IMR-90 (cell line): ENCODE measurements around the gene DYRK1B. TPM values are rescaled to one million over a fixed set of nuclear protein-coding genes. Genes with fewer than 3 reads are reported as not detected.

Experiments used
- ATAC-seq: fragments of 200-7000 bp; cut with Tn5 transposase; 2 replicates; pipeline ENCODE4 v1.9.1; 2020; ENCODE audit warnings: low read depth, mild to moderate bottlenecking, moderate library complexity
- BruUV-seq: library from RNA; stranded (reverse); fragments of 400-500 nt; replicated peaks from 2 replicates; lab custom pipeline; 2021; lab: Mats Ljungman, UMichigan
- CTCF ChIA-PET: fragments of 300-600 bp; formaldehyde crosslinking; extraction: SDS; loops from one replicate; lab custom pipeline; 2021; ENCODE audit warnings: antibody characterized with exemption; lab: Yijun Ruan, JAX
- POLR2A ChIA-PET: fragments of 300-600 bp; sonication (Branson Sonifier 250); formaldehyde crosslinking; loops from one replicate; lab custom pipeline; 2022; ENCODE audit warnings: antibody characterized with exemption; ENCODE audit not compliant: unreplicated experiment; lab: Charles Lee
- DNase-seq: peaks from one replicate; pipeline ENCODE4 v3.0.0; 2013
- H2AFZ ChIP-seq: replicated peaks from 2 replicates; pipeline ENCODE3; 2013; ENCODE audit warnings: low read length, mild to moderate bottlenecking; ENCODE audit not compliant: poor library complexity
- H2AK5ac ChIP-seq: 2 replicates; pipeline ENCODE4 v1.6.1; 2013; ENCODE audit warnings: low read depth, low read length, inconsistent platforms
- H2AK9ac ChIP-seq: replicated peaks from 2 replicates; pipeline ENCODE3; 2013; ENCODE audit warnings: mild to moderate bottlenecking, low read depth, low read length, moderate library complexity; ENCODE audit not compliant: poor library complexity
- H2BK120ac ChIP-seq: 2 replicates; pipeline ENCODE4 v1.6.1; 2013; ENCODE audit warnings: low read depth, low read length, inconsistent platforms
- H2BK15ac ChIP-seq: 3 replicates; pipeline ENCODE4 v1.6.1; 2013; ENCODE audit warnings: low read depth, low read length, inconsistent platforms
- H2BK20ac ChIP-seq: 2 replicates; pipeline ENCODE4 v1.6.1; 2013; ENCODE audit warnings: low read depth, mild to moderate bottlenecking, inconsistent platforms, low read length, moderate library complexity
- H2BK5ac ChIP-seq: 2 replicates; pipeline ENCODE4 v1.6.1; 2013; ENCODE audit warnings: mild to moderate bottlenecking, low read depth, low read length, inconsistent platforms; ENCODE audit not compliant: poor library complexity, severe bottlenecking
- H3K14ac ChIP-seq: replicated peaks from 2 replicates; pipeline ENCODE4 v1.6.1; 2013; ENCODE audit warnings: low read depth, low read length, inconsistent platforms
- H3K18ac ChIP-seq: 2 replicates; pipeline ENCODE4 v1.6.1; 2013; ENCODE audit warnings: low read depth, low read length, control low read depth
- H3K23ac ChIP-seq: 2 replicates; pipeline ENCODE4 v1.6.1; 2013; ENCODE audit warnings: low read depth, low read length, inconsistent platforms
- H3K27ac ChIP-seq: 2 replicates; pipeline ENCODE4 v1.5.1; 2013; ENCODE audit warnings: mild to moderate bottlenecking, control low read depth, low read length; ENCODE audit not compliant: insufficient read depth
- H3K27me3 ChIP-seq: 2 replicates; pipeline ENCODE4 v1.6.1; 2013; ENCODE audit warnings: low read length; ENCODE audit not compliant: control insufficient read depth, insufficient read depth
- H3K36me3 ChIP-seq: 2 replicates; pipeline ENCODE4 v1.6.1; 2013; ENCODE audit warnings: low read length, mixed read lengths; ENCODE audit not compliant: control insufficient read depth, insufficient read depth
- H3K4ac ChIP-seq: 2 replicates; pipeline ENCODE4 v1.6.1; 2013; ENCODE audit warnings: low read depth, low read length, inconsistent platforms
- H3K4me1 ChIP-seq: 2 replicates; pipeline ENCODE4 v1.6.1; 2013; ENCODE audit warnings: low read length, mixed read lengths; ENCODE audit not compliant: control insufficient read depth, insufficient read depth
- H3K4me2 ChIP-seq: 2 replicates; pipeline ENCODE4 v1.6.1; 2013; ENCODE audit warnings: low read depth, mild to moderate bottlenecking, control low read depth, low read length, moderate library complexity
- H3K4me3 ChIP-seq: 2 replicates; pipeline ENCODE4 v1.5.1; 2013; ENCODE audit warnings: low read depth, mild to moderate bottlenecking, control low read depth, low read length, moderate library complexity; ENCODE audit not compliant: insufficient read depth
- H3K56ac ChIP-seq: 2 replicates; pipeline ENCODE4 v1.6.1; 2013; ENCODE audit warnings: low read length, inconsistent platforms; ENCODE audit not compliant: insufficient read depth; ENCODE audit errors: extremely low read depth
- H3K79me1 ChIP-seq, 2 experiments: 2 replicates each; pipeline ENCODE4 v1.6.1; 2013; ENCODE audit warnings: low read length in 2 of 2, inconsistent platforms in 1 of 2, low read depth in 1 of 2
- H3K9ac ChIP-seq: 2 replicates; pipeline ENCODE4 v1.6.1; 2013; ENCODE audit warnings: low read depth, low read length, control low read depth
- H3K9me1 ChIP-seq: 2 replicates; pipeline ENCODE4 v1.6.1; 2013; ENCODE audit warnings: low read length, inconsistent platforms; ENCODE audit not compliant: insufficient read depth
- H3K9me3 ChIP-seq: 2 replicates; pipeline ENCODE4 v1.6.1; 2013; ENCODE audit warnings: low read length; ENCODE audit not compliant: control insufficient read depth, insufficient read depth
- H4K20me1 ChIP-seq: 2 replicates; pipeline ENCODE4 v1.6.1; 2013; ENCODE audit warnings: low read length, inconsistent platforms; ENCODE audit not compliant: insufficient read depth
- H4K5ac ChIP-seq: 2 replicates; pipeline ENCODE4 v1.6.1; 2013; ENCODE audit warnings: mild to moderate bottlenecking, low read depth, low read length, control low read depth
- H4K8ac ChIP-seq, 2 experiments: 2 replicates each; pipeline ENCODE4 v1.6.1; 2013; ENCODE audit warnings: low read depth in 2 of 2, low read length in 2 of 2, control low read depth in 1 of 2, inconsistent platforms in 1 of 2
- H4K91ac ChIP-seq: 2 replicates; pipeline ENCODE4 v1.6.1; 2013; ENCODE audit warnings: low read depth, low read length, inconsistent platforms; ENCODE audit not compliant: insufficient read depth
- MAFK ChIP-seq: IDR thresholded peaks from 2 replicates; pipeline ENCODE4 v1.6.1; 2012; ENCODE audit warnings: low read depth, low read length, improper control_type of control experiment
- MAZ ChIP-seq: IDR thresholded peaks from 2 replicates; pipeline ENCODE4 v1.6.1; 2012; ENCODE audit warnings: low read depth, mild to moderate bottlenecking, low read length, improper control_type of control experiment, moderate library complexity, borderline replicate concordance
- NFE2L2 ChIP-seq: fragments of 150-350 bp; IDR thresholded peaks from 2 replicates; pipeline ENCODE4 v1.6.1; 2016; ENCODE audit warnings: low read depth, mild to moderate bottlenecking, low read length
- RAD21 ChIP-seq: IDR thresholded peaks from 2 replicates; pipeline ENCODE4 v1.6.1; 2012; ENCODE audit warnings: low read length, improper control_type of control experiment
- RFX5 ChIP-seq: IDR thresholded peaks from 2 replicates; pipeline ENCODE4 v1.8.0; 2012; ENCODE audit warnings: low read depth, mild to moderate bottlenecking, low read length, moderate library complexity
- SMC3 ChIP-seq: fragments of 150-350 bp; IDR thresholded peaks from 2 replicates; pipeline ENCODE4 v1.6.1; 2016; ENCODE audit warnings: low read depth, mild to moderate bottlenecking, antibody characterized with exemption, low read length, moderate library complexity
- WGBS, 2 experiments: methylation state at CpG; one replicate each; pipeline versions ENCODE4 v1.1.5 to v1.1.7; 2013; ENCODE audit warnings: missing lambda C conversion rate in 2 of 2; ENCODE audit not compliant: insufficient read length in 1 of 2; ENCODE audit errors: extremely low coverage in 2 of 2; 5-methylcytosine and 5-hydroxymethylcytosine counted together
- dilution Hi-C: fragments of 300-500 bp; cut with HindIII; formaldehyde crosslinking; loops from one replicate; pipeline ENCODE4 v1.14.3; 2018; ENCODE audit warnings: low sequenced_read_pairs; ENCODE audit not compliant: unreplicated experiment
- in situ Hi-C: fragments of 300-500 bp; cut with MboI; formaldehyde crosslinking; loops from 3 replicates; pipeline ENCODE4 v1.14.3; 2019; ENCODE audit warnings: low sequenced_read_pairs, inconsistent platforms, mixed read lengths
- intact Hi-C: fragments of 100-400 bp; cut with micrococcal nuclease; formaldehyde crosslinking; loops from 2 replicates; pipeline ENCODE4 v1.10.0; 2022
- polyA plus RNA-seq, 3 experiments: library from polyadenylated mRNA; depleted of rRNA; stranded (reverse); fragments of >200 nt; gene quantifications; 2 replicates each; pipeline ENCODE4 v1.2.3, GENCODE V29; 2012; ENCODE audit warnings: low replicate concordance in 1 of 3
- total RNA-seq: library from RNA; depleted of rRNA; stranded (reverse); fragments of >200 nt; gene quantifications from 2 replicates; pipeline ENCODE4 v1.2.3, GENCODE V29; 2012
- TF ChIP-seq, protein P1 (sequence below): conservative IDR thresholded peaks from 2 replicates; pipeline ENCODE4 v1.5.1; 2012; ENCODE audit warnings: mild to moderate bottlenecking, low read depth, low read length, improper control_type of control experiment
- TF ChIP-seq, protein P2 (sequence below): fragments of 150-350 bp; IDR thresholded peaks from 2 replicates; pipeline ENCODE4 v1.6.1; 2017; ENCODE audit warnings: mild to moderate bottlenecking, antibody characterized with exemption, low read length, low read depth
- TF ChIP-seq, protein P3 (sequence below): fragments of 150-350 bp; IDR thresholded peaks from 2 replicates; pipeline ENCODE4 v1.6.1; 2016; ENCODE audit warnings: low read depth, mild to moderate bottlenecking, low read length, moderate library complexity, borderline replicate concordance

DYRK1B gene
- total and polyA plus RNA-seq, 2 of the 4 experiments (the other 2 are of a cell fraction): 2.7 to 11.4 TPM

GRCh38 chr19:39828654-39829032 is 5.3 kb downstream of the DYRK1B start:
- Histone ChIP-seq H4K91ac (no peak overlapping the region), H3K18ac (no peak overlapping the region), H3K56ac (no peak overlapping the region), H2AK9ac (no peak overlapping the region), H3K4me2 (no peak overlapping the region), H2BK20ac (no peak overlapping the region), H4K20me1 (no peaks in the 10 kb centered on the region; the same call in none of the 2 replicates), H3K36me3 (peaks cover 38% of the 10 kb centered on the region), H3K4me3 (no peak overlapping the region), H3K9me1 (peaks cover 18% of the 10 kb centered on the region; the same call in 1 of the 2 replicates), H3K4me1 (peaks cover 9% of the 10 kb centered on the region), H4K5ac (no peak overlapping the region), H3K27ac (no peak overlapping the region), H3K27me3 (no peaks in the 10 kb centered on the region), H4K8ac (no peak overlapping the region), H3K4ac (no peak overlapping the region), H3K79me1 (peaks cover 16 to 36% of the 10 kb centered on the region in 2 experiments), H2BK5ac (no peak overlapping the region), H2AK5ac (no peak overlapping the region), H2BK15ac (no peak overlapping the region), H2BK120ac (no peak overlapping the region), H3K9ac (no peak overlapping the region), H3K23ac (no peak overlapping the region), H3K14ac (no peak overlapping the region), H3K9me3 (no peaks in the 10 kb centered on the region), H2AFZ (no peak overlapping the region)
- intact Hi-C loops (no loop called here), in situ Hi-C loops (loop anchor here (25.0 kb wide), 1 partner anchor 391 kb away; the partner anchor contains the start of genes RPS16 and SUPT5H), dilution Hi-C loops (no loop called here)
- CTCF ChIA-PET: no interaction called here
- ATAC-seq: no peak
- no peak for DNase-seq
- no TSS peak for BruUV-seq
- WGBS, 2 experiments: 74% methylated on average over 2 of the region's 5 CpGs; no CpG with 5 or more reads in 1 of the 2 experiments
- TF ChIP-seq MAFK: no peak
- TF ChIP-seq, protein P1, sequence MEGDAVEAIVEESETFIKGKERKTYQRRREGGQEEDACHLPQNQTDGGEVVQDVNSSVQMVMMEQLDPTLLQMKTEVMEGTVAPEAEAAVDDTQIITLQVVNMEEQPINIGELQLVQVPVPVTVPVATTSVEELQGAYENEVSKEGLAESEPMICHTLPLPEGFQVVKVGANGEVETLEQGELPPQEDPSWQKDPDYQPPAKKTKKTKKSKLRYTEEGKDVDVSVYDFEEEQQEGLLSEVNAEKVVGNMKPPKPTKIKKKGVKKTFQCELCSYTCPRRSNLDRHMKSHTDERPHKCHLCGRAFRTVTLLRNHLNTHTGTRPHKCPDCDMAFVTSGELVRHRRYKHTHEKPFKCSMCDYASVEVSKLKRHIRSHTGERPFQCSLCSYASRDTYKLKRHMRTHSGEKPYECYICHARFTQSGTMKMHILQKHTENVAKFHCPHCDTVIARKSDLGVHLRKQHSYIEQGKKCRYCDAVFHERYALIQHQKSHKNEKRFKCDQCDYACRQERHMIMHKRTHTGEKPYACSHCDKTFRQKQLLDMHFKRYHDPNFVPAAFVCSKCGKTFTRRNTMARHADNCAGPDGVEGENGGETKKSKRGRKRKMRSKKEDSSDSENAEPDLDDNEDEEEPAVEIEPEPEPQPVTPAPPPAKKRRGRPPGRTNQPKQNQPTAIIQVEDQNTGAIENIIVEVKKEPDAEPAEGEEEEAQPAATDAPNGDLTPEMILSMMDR: no peak
- TF ChIP-seq, protein P2, sequence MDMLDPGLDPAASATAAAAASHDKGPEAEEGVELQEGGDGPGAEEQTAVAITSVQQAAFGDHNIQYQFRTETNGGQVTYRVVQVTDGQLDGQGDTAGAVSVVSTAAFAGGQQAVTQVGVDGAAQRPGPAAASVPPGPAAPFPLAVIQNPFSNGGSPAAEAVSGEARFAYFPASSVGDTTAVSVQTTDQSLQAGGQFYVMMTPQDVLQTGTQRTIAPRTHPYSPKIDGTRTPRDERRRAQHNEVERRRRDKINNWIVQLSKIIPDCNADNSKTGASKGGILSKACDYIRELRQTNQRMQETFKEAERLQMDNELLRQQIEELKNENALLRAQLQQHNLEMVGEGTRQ: no peak
- TF ChIP-seq SMC3: no peak
- no peak for TF ChIP-seq RAD21
- TF ChIP-seq MAZ: no peak
- no peak for TF ChIP-seq NFE2L2
- TF ChIP-seq, protein P3, sequence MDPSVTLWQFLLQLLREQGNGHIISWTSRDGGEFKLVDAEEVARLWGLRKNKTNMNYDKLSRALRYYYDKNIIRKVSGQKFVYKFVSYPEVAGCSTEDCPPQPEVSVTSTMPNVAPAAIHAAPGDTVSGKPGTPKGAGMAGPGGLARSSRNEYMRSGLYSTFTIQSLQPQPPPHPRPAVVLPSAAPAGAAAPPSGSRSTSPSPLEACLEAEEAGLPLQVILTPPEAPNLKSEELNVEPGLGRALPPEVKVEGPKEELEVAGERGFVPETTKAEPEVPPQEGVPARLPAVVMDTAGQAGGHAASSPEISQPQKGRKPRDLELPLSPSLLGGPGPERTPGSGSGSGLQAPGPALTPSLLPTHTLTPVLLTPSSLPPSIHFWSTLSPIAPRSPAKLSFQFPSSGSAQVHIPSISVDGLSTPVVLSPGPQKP: no peak
- TF ChIP-seq RFX5: no peak
- POLR2A ChIA-PET: no interaction called here
